ENCODE measurements around the gene PJA1.

The PJA1 gene

DNA sequence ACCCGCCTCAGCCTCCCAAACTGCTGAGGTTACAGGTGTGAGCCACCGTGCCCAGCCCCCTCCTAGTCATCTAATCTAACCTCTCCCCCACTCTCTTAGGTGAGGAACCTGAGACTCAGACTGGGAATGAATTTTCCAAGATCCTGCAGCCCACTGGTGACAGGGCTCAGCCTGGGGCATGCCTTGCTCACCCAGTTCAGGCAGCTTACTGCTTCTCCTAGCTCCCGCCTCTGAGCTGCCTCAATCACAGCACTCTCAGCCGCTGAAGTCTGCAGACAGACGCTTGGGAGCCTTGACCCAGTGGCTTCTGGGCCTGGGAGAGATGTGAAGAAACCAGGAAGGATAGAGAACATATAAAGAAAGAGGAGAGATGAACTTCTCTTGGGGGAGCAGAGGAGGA is 24.4 kb downstream of the PJA1 start:
- no peak for DNase-seq (ENCODE audit: low spot score)

DNA sequence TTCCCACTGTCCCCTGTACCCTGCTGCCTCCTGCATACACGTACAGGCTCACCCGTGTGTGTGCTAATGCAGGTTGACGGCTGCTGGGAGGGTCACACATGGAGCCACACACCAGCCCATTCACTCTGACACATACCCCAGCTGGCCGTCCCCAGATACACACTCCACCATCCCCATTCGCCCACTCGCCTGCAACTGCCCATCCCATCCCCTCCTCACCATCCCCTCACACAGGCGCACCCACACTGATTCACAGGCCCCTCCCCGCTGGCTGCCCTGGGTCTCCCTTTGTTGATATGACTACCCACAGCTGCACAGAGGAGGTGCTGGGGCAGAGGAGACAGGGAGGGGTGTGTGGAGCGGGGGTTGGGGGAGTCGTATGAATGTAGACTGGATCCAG is 25.7 kb downstream of the PJA1 start:
- DNase-seq (ENCODE audit: low spot score) = no peak

DNA sequence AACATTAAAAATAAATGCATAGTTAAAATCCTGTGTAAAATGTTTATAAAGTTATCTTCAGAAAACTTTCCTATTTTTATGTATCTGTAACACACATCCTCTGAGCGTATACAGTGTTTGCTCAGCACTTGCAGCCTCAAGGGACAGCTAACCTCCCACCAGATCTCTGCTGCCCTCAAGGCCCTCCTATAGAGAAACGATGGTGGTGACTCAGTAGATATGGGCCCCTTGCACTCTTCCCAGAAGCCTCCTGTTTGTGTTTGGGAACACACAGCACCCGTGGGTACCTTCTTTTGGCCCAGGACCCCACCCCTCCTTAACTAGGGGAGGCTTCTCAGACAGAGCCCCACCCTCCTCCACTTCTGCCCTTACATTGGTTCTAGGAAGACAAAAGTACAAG is 26.7 kb downstream of the PJA1 start:
- no peak for DNase-seq (ENCODE audit: low spot score)

DNA sequence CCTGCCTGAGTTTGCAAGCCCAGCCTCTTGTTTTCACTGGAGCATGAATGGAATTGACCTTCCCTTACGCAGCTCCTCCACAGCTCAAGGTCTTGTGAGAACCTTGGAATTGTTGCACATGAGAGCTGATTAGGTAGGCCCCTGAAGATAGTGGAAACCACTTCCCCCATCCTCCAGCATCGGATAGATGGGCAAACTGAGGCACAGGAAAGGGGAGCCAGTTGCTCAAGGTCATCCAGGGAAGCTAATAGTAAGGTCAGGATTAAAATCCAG is 27.2 kb downstream of the PJA1 start:
- DNase-seq (ENCODE audit: low spot score) = no peak

DNA sequence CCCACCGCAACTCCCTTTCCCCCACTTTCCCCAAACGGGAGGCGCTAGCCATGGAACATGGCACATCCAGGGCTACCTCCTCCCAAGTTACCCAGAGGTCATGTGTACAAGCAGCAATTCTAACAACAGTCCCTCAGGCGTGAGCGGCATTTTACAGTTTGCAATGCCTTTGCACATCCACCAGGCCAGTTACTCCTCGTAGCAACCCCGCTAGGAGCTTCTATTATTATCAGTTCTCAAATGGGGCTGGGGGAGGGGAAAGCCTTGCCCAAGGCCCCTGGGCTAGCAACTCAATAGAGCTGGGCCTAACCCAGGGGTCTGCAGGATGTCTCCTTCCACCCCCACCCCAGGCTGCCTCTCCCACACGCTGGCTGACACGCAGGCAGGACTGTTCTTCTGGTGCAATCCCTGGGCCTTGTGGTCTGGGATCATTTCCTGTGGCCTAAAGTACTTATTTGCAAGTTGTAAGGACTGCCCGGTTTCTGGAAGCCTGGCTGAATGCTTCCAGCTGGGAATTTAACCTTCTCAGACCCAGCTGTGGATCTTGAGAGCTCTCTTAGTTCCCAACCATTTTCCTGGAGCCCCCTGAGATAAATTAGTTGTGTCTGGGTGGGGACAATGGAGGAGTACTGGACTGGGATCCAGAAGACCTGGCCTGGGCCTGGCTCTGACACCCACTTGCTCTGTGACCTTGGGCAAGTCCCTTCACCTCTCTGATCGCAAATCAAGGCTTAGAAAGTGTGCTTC is 27.7 kb downstream of the PJA1 start:
- DNase-seq (ENCODE audit: low spot score) = no peak

DNA sequence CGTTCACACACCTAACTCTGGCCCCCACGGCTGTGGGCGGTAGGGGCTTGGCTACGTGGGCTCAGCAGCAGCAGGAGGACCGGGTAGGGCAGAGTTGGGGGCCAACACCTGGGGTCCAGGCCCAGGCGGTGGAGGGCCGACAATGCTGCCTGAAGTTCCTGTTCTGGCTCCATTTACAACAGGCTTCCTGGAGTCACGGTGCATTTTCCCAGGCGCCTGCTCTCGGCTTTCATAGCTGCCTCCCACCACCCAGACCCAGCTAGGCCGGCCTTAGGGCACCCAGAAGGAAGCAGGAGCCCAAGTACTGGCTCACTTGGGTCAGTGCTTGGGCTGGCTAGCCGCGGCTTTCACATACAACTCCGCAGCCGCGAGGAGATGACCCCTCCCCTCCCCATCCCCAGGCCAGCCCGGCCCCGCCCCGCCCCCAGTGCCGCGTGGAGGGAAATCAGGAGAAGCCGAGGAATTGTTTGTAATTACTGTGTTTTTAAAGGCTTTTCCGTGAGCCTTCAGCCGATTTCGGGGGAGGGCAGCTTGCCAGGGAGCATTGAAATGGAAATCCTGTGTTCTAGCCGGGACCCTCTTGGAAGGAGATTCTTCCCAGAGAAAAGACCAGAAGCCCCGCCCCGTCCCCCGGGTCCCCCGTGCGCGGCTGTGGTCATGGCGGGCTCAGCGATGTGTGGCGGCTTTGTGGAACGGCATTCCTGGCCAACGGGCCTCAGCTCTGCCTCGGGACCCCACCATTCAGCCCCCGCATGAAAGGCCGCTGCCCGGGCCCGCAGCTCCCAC is 28.5 kb downstream of the PJA1 start:
- DNase-seq (ENCODE audit: low spot score) = no peak

DNA sequence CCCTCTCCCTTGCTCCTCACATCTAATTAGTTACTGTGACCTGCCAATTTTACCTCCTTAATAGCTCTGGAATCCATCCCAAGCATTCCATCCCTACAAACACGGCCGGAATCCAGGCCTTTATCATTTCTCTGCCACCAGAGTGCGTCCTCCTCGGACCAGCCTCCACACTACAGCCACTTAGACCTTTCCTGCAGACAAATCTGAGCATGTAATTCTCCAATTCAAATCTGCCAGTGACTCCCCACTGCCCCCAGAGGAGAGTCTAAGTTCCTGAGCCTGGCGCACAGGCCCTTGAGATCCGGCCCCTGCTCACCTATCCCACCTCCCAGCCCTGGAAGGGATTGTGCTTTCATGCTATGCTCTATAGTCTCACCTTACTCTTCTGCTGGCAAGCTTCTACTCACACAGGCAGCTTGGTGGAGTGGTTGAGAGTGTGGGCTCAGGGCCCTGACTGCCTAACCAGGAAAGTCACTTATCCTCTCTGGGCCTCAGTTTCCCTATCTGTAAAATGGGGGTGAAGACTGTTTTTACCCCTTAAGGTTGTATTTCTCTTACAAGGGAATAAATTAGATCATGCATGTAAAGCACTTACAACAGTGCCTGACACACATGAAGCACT is 31.2 kb downstream of the PJA1 start:
- no peak for DNase-seq (ENCODE audit: low spot score)

DNA sequence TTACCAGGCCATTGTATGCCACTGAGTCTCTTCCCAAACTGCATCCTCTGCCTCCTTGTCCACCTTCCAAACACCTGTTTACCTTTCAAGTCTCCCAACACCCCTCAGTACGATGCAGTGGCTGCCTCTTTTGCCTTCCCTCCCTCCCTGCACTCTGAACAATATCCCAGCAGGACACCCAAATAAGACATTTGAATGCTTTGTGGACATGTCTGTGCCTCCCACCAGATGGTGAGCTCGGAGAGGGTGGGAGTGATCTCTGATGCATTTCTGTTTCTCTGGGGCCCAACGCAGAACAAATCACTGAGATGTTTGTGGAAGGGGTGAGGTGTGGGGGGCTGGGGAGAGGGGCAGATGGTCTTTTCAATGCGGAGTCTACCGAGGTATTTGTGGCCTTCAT is 33.4 kb downstream of the PJA1 start:
- no peak for DNase-seq (ENCODE audit: low spot score)

DNA sequence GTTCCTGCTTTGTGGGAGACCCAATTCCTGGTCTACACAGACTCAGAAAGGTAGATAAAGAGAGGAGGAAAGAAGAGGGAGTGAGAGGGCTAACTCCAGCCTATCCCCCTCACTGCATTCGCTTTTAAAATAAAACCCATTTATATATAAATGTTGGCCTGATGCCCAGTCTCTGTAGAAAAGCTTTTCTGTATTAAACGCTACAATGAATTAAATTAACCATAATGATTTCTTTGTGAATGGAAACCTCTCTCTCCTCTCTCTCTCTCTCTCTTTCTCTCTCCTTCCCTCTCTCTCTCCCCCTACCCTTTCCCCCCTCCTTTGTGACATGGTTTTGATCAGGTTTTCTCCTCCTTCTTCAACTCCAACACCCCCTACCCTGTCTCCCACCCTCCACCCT is 34.8 kb downstream of the PJA1 start:
- no peak for DNase-seq (ENCODE audit: low spot score)

DNA sequence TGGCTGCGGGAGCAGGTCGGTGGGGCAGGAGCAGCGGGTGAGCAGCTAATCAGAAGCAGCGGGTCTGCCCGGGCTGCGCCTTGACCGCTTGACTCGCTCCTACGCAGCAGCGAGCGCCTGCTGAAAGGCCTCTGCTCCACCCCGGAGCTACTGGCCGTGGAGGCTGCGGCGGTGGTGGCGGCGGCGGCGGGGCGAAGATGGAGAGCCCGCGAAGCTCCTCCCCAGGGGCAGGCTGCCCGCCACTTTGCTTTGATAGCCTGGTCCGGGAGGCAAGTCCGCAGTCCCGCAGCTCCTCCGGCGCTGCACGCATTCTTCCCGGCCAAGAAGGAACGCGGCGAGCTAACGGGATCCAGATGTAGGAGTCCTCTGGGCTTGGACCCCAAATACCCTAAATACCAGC is 36.7 kb downstream of the PJA1 start:
- DNase-seq (ENCODE audit: low spot score) = no peak

DNA sequence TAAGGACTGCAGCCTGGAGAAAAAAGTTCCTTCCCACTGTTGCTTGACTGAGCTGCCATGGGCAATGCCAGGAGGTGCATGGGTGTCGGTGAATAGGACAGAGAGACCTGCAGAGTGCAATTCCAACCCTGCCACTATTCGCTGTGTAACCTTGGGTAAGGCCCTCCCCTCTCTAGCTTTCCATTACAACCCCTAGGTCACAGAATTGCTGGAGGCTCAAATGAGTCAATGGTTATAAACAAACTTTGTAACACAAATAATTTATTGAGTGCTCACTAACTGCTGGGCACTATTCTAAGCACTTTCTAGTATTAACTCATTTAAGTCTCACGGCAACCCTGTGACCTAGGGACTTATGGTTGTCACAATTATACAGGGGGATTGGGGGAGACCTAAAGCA is 37.8 kb downstream of the PJA1 start:
- DNase-seq (ENCODE audit: low spot score) = no peak

DNA sequence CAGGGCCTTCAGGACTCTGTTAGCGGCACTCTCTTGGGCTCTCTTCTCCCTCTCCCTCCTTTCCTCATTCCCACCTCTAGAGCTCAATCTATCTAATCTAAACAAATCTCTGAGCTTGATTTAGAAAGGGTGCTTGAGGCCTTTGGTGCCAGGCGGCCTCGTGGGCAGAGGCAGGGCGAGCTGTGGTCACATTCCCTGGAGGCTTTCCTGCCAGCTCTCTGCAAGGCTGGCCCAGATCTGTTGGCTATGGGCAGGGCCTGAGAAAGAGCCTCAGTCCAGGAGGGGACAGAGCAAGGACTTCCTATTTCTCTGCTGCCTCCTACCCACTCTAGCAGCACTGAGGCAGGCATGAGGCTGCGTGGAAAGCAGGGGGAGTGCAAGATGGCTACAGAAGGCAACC is 38.6 kb downstream of the PJA1 start:
- DNase-seq (ENCODE audit: low spot score) = no peak

DNA sequence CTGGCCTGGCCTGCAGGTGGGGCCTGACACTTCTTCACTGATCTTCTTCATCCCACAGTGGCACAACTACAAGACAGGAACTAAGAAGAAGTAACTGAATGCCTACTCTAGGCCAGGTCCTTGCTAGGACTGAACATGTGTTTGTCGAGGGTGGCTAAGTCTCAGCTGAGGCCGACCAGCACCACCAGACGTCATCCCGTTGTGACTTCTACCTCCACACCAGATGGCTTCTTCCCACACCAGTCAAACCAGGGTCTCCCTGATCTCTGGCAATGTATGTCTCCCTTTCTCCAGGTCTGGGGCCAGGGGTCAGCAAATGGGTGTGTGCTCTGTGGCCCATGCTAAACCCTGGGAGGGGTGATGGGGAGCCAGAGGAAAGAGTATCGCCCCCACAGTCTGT is 40.2 kb downstream of the PJA1 start:
- DNase-seq (ENCODE audit: low spot score) = no peak

DNA sequence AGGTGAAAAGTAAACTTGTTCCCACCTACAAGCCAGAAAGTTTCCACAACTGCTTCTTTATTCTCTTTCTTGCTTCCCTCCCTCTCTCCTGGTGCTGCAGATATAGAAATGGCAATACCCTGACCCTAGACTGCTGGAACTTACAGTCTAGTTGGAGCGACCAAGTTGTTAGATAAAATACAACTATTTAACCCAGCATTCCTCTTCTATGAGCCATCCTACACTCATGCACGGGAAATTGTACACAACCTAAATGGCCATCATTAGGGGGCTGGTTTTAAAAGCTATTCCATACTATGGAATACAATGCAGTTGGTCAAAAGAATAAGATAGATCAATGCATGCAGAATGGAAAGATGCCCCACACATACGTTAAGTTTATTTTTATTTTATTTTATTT is 41.1 kb downstream of the PJA1 start:
- DNase-seq (ENCODE audit: low spot score) = no peak

DNA sequence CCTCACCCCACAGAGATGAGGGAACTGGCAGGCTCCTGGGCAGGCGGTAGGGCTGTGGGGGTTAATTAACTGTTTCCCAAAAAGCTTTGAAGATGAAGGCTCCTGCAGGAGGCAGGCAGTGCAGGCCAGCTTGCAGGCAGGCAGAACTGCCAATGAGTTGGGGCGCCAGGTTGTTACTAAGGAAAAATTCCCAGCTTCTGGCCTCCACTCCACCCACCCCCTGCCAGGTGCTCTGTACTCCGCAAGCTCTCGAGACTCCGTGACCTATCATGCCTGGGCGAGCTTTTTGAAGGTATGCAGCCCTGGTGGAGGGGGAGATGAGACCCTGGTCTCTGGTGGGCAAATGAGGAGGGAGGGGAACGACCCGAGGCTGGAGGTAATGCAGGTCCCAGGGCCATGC is 41.8 kb downstream of the PJA1 start:
- DNase-seq (ENCODE audit: low spot score) = no peak

DNA sequence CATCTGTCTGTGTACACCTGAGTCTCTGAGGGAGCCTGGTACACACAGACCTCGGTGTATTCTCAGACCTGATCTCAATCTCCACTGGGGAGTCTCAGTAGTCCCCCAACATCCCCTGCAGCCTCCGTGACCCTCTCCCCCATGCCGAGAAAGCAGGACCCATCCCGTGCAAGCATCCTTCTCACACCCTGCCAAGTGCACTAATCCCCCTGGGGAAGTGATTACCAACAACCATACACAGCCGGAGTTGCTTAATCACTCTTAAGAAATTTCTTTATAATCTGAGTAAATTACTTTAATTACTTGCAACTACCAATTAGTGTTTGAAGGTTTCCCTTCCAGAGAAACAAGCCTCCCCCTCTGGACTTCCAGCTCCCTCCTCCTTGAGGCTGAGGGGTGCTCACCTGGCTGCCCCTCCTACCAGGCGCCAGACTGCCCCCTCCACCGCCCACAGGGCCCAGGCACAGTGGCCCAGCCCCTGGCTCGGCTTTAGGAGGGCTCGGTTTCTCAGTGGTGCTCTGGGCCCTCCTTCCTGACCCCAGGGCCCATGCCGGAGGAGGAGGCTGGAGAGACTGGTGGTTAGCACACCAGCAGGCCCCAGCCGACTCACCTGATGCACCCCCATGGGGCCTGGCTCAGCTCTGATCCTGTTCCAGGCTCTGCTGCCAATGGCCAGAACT is 43.8 kb downstream of the PJA1 start:
- no peak for DNase-seq (ENCODE audit: low spot score)

DNA sequence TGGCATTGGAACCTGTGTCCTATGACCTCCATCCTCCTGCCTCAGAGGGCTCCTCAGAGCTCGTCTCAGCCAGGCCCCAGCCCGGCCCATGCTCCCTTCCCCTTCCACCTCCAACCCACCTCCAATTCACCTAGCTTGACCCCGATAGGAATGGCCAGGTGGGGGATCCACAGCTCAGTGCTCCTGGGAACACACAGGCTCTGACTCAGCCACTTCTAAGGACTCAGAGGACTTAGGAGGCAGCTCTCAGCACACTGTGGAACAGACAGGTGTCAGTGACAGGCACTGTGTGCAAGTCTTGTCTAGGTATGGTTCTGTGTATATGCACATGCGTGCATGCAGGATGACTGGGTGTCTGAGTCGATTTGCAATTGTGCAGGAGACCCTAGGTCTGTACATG is 44.8 kb downstream of the PJA1 start:
- DNase-seq (ENCODE audit: low spot score) = no peak

DNA sequence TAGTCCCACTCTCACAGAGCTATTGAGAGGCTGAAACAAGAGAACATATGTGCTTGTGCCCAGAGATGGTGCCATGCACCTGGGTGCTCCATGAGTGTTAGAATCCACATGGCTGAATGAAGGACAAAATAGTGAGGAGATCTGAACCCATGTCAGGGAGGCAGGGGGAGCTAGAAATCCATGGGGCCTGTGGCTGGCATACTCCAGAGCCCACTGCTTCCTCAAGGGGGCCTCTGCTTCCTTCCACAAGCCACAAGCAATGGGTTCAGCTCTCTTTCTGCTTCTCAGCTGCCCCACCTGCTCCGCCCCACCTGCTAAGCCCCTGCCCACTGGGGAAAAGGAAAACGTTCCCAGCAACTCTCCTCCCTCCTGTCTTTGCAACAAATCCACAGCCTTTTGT is 46.1 kb downstream of the PJA1 start:
- no peak for DNase-seq (ENCODE audit: low spot score)

DNA sequence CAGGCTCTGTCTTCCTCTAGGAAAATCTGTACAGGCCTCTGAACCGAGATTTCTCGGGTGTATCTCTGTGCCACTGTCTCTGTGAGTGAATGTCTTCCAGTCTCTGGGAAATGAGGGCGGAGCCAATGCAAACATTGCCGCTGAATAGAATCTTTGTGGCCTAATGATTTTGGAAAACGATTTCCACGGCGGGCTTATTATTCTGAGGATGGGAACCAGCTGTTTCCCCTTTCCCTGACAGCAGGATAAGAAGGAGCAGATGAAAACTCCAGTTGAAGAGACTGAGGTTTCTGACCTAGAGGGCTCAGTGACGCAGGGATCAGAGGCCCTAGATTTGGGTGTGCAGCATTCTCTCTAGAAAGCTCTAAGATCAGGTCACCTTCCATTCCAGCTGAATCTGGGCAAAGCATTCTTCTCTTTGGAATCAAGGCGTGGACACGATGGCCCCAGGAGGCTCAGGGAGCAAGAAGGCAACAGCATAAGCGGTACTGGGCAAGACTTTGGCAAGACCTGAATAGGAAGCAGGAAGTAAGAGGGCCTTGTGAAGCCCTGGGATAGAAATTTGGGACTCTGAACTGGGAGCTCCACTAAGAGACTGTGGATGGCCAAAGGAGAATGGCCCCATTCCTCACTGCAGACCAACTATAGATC is 47.3 kb downstream of the PJA1 start:
- DNase-seq (ENCODE audit: low spot score) = no peak

DNA sequence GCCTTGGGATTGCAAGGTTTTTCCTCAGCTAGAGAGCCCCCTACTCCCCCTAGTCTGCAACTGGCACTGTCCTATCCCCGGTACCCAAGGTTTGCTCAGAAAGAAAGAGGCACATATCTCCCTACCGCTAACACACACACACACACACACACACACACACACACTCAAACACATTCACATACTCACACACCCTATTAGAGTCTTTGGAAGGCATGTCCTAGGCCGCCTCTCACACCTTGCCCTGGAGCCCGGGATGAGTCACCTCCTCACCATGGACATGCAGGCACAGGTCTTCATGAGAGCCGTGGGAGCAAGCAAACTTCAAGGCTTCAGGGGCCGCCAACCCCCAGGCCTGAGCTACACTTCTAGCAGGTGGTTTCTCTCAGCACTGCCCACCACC is 49.2 kb downstream of the PJA1 start:
- no peak for DNase-seq (ENCODE audit: low spot score)

DNA sequence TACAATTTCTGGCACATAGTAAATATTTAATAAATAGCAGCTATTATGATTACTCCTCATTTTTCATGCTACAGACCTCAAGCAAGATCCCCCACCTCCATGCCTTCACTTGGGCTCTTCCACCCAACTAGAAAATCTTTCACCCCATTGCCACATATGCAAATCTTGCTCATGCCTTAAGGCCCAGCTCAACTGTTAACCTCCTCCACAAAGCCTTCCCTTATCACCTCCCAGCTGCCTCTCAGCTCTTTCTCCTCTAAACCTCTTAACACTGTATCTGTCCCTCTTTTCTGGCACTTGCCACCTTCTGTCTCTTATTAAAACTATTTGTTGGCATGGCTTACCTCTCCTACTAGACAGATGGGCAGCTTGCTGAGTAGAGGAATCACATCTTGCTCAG is 51.5 kb downstream of the PJA1 start:
- DNase-seq (ENCODE audit: low spot score) = no peak
